ENCODE measurements around the gene DCTD. TPM values are rescaled to one million over a fixed set of nuclear protein-coding genes. Genes with fewer than 3 reads are reported as not detected.

Gene DCTD
- total and polyA plus RNA-seq, 2 of the 13 experiments (the other 11 are each of a cell fraction or from before 2014, with no cell fraction given) = 85.1 to 95.3 TPM

DNA sequence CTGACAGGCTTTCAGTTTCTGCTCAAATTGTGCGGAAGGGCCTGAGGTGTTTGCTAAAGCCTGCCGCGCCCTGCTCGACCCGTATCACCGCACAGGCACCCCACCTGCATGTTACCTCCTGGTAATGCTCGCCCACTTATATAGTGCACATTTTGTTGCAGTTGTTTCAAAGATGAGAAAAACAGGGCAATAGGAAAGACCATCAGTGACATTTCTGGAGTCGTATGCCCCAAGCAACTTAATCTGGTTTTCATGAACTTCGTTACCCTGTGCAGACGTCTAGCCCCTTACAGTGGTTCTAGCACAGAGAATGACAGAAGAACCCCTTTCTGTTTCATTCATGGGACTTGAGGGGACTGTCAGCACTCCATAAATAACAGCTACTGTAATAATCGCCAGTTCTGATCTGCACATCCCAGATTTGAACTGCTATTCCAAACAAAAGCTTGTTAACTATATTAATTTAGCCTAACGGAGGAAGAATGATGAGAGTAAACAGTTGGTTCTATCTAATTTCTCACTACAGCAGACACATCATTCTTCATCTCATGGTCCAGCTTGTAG is 940 bp upstream of the DCTD start (continued):
- TF ChIP-seq, protein P1, sequence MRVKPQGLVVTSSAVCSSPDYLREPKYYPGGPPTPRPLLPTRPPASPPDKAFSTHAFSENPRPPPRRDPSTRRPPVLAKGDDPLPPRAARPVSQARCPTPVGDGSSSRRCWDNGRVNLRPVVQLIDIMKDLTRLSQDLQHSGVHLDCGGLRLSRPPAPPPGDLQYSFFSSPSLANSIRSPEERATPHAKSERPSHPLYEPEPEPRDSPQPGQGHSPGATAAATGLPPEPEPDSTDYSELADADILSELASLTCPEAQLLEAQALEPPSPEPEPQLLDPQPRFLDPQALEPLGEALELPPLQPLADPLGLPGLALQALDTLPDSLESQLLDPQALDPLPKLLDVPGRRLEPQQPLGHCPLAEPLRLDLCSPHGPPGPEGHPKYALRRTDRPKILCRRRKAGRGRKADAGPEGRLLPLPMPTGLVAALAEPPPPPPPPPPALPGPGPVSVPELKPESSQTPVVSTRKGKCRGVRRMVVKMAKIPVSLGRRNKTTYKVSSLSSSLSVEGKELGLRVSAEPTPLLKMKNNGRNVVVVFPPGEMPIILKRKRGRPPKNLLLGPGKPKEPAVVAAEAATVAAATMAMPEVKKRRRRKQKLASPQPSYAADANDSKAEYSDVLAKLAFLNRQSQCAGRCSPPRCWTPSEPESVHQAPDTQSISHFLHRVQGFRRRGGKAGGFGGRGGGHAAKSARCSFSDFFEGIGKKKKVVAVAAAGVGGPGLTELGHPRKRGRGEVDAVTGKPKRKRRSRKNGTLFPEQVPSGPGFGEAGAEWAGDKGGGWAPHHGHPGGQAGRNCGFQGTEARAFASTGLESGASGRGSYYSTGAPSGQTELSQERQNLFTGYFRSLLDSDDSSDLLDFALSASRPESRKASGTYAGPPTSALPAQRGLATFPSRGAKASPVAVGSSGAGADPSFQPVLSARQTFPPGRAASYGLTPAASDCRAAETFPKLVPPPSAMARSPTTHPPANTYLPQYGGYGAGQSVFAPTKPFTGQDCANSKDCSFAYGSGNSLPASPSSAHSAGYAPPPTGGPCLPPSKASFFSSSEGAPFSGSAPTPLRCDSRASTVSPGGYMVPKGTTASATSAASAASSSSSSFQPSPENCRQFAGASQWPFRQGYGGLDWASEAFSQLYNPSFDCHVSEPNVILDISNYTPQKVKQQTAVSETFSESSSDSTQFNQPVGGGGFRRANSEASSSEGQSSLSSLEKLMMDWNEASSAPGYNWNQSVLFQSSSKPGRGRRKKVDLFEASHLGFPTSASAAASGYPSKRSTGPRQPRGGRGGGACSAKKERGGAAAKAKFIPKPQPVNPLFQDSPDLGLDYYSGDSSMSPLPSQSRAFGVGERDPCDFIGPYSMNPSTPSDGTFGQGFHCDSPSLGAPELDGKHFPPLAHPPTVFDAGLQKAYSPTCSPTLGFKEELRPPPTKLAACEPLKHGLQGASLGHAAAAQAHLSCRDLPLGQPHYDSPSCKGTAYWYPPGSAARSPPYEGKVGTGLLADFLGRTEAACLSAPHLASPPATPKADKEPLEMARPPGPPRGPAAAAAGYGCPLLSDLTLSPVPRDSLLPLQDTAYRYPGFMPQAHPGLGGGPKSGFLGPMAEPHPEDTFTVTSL (CRISPR knock-in tag; IDR thresholded peaks at IDR 0.05; ENCODE audit: borderline replicate concordance) = peak; percentile 73; the same call in 1 of the 2 replicates
- TF ChIP-seq, protein P2, sequence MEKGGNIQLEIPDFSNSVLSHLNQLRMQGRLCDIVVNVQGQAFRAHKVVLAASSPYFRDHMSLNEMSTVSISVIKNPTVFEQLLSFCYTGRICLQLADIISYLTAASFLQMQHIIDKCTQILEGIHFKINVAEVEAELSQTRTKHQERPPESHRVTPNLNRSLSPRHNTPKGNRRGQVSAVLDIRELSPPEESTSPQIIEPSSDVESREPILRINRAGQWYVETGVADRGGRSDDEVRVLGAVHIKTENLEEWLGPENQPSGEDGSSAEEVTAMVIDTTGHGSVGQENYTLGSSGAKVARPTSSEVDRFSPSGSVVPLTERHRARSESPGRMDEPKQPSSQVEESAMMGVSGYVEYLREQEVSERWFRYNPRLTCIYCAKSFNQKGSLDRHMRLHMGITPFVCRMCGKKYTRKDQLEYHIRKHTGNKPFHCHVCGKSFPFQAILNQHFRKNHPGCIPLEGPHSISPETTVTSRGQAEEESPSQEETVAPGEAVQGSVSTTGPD (CRISPR knock-in tag; IDR thresholded peaks at IDR 0.05) = 0 out of 2 replicates have a peak, but pooled peaks have one; percentile 25
- TF ChIP-seq, protein P3, sequence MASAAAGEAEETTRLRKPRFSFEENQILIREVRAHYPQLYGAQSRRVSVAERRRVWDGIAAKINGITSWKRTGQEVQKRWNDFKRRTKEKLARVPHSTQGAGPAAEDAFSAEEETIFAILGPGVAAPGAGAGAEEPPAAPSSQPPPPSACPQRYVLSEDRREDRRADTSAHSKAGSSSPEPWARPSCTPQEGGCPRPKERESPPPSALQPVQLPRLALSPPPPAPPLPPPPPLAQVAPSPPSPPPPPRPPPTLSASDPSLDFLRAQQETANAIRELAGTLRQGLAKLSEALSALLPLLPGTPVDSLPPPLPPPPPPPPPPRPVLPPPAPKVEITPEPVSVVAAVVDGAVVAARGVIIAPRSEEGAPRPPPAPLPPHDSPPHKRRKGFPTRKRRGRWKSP (CRISPR knock-in tag; IDR thresholded peaks at IDR 0.05) = 0 out of 2 replicates have a peak, but pooled peaks have one; percentile 23
- TF ChIP-seq YY1 (IDR thresholded peaks at IDR 0.05; ENCODE audit: insufficient read depth, insufficient replicate concordance, low read depth, low read length) = peak; percentile 21
- 0 out of 2 replicates have a peak, but pooled peaks have one; percentile 36 for TF ChIP-seq AKAP8 (CRISPR knock-in tag; IDR thresholded peaks at IDR 0.05)
- TF ChIP-seq, protein P4, sequence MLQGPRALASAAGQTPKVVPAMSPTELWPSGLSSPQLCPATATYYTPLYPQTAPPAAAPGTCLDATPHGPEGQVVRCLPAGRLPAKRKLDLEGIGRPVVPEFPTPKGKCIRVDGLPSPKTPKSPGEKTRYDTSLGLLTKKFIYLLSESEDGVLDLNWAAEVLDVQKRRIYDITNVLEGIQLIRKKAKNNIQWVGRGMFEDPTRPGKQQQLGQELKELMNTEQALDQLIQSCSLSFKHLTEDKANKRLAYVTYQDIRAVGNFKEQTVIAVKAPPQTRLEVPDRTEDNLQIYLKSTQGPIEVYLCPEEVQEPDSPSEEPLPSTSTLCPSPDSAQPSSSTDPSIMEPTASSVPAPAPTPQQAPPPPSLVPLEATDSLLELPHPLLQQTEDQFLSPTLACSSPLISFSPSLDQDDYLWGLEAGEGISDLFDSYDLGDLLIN (CRISPR knock-in tag; IDR thresholded peaks at IDR 0.05; ENCODE audit: borderline replicate concordance) = no peak
- TF ChIP-seq, protein P5, sequence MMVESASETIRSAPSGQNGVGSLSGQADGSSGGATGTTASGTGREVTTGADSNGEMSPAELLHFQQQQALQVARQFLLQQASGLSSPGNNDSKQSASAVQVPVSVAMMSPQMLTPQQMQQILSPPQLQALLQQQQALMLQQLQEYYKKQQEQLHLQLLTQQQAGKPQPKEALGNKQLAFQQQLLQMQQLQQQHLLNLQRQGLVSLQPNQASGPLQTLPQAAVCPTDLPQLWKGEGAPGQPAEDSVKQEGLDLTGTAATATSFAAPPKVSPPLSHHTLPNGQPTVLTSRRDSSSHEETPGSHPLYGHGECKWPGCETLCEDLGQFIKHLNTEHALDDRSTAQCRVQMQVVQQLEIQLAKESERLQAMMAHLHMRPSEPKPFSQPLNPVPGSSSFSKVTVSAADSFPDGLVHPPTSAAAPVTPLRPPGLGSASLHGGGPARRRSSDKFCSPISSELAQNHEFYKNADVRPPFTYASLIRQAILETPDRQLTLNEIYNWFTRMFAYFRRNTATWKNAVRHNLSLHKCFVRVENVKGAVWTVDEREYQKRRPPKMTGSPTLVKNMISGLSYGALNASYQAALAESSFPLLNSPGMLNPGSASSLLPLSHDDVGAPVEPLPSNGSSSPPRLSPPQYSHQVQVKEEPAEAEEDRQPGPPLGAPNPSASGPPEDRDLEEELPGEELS (CRISPR knock-in tag; IDR thresholded peaks at IDR 0.05) = 0 out of 2 replicates have a peak, but pooled peaks have one; percentile 3
- TF ChIP-seq ZNF350 (CRISPR knock-in tag; IDR thresholded peaks at IDR 0.05; ENCODE audit: borderline replicate concordance, low read depth) = peak; percentile 24
- TF ChIP-seq, protein P6, sequence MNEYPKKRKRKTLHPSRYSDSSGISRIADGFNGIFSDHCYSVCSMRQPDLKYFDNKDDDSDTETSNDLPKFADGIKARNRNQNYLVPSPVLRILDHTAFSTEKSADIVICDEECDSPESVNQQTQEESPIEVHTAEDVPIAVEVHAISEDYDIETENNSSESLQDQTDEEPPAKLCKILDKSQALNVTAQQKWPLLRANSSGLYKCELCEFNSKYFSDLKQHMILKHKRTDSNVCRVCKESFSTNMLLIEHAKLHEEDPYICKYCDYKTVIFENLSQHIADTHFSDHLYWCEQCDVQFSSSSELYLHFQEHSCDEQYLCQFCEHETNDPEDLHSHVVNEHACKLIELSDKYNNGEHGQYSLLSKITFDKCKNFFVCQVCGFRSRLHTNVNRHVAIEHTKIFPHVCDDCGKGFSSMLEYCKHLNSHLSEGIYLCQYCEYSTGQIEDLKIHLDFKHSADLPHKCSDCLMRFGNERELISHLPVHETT (CRISPR knock-in tag; conservative IDR thresholded peaks at IDR 0.05) = 0 out of 2 replicates have a peak, but pooled peaks have one; percentile 1
- TF ChIP-seq NFYB (CRISPR knock-in tag; IDR thresholded peaks at IDR 0.05) = no peak
- TF ChIP-seq, protein P7, sequence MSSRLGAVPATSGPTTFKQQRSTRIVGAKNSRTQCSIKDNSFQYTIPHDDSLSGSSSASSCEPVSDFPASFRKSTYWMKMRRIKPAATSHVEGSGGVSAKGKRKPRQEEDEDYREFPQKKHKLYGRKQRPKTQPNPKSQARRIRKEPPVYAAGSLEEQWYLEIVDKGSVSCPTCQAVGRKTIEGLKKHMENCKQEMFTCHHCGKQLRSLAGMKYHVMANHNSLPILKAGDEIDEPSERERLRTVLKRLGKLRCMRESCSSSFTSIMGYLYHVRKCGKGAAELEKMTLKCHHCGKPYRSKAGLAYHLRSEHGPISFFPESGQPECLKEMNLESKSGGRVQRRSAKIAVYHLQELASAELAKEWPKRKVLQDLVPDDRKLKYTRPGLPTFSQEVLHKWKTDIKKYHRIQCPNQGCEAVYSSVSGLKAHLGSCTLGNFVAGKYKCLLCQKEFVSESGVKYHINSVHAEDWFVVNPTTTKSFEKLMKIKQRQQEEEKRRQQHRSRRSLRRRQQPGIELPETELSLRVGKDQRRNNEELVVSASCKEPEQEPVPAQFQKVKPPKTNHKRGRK (CRISPR knock-in tag; IDR thresholded peaks at IDR 0.05) = no peak
- 0 out of 2 replicates have a peak, but pooled peaks have one; percentile 4 for TF ChIP-seq ZNF674 (CRISPR knock-in tag; IDR thresholded peaks at IDR 0.05; ENCODE audit: low read depth)

Data from HepG2 (cell line).